Lower lobe of right lung (tissue), 2 donors: ENCODE results near the gene C4BPA. TPM values are rescaled to one million over a fixed set of nuclear protein-coding genes. Genes with fewer than 3 reads are reported as not detected.

Source experiments
- ATAC-seq, 2 donors: fragments of 200-7000 bp; cut with Tn5 transposase; one replicate each; pipeline ENCODE4 v1.9.1; 2020 to 2022; ENCODE audit warnings: mild to moderate bottlenecking in 2 of 2, moderate library complexity in 2 of 2
- DNase-seq: peaks from one replicate; pipeline ENCODE4 v3.0.0-alpha.2; 2020
- H3K27ac ChIP-seq: fragments of 200-600 bp; one replicate; pipeline ENCODE4 v1.8.0; 2022
- H3K27me3 ChIP-seq: fragments of 200-600 bp; one replicate; pipeline ENCODE4 v1.8.0; 2022; ENCODE audit warnings: low read depth
- H3K36me3 ChIP-seq: fragments of 200-600 bp; one replicate; pipeline ENCODE4 v1.8.0; 2022; ENCODE audit warnings: mild to moderate bottlenecking
- H3K4me1 ChIP-seq: fragments of 200-600 bp; one replicate; pipeline ENCODE4 v1.8.0; 2022
- H3K4me3 ChIP-seq: fragments of 200-600 bp; one replicate; pipeline ENCODE4 v1.8.0; 2022; ENCODE audit warnings: mild to moderate bottlenecking
- H3K9me3 ChIP-seq: fragments of 200-600 bp; one replicate; pipeline ENCODE4 v1.8.0; 2022
- CTCF ChIP-seq: fragments of 200-600 bp; IDR thresholded peaks from one replicate; pipeline ENCODE4 v1.8.0; 2022; ENCODE audit warnings: antibody characterized with exemption, mild to moderate bottlenecking
- intact Hi-C: fragments of 100-400 bp; cut with DNase I; formaldehyde crosslinking; loops from one replicate; pipeline ENCODE4 v1.11.0; 2022
- total RNA-seq: library from RNA; stranded (reverse); fragmentation: NEBNext Ultra II Directional; extraction: Animal tissue kit (Norgen Biotek cat#: 25700); gene quantifications from one replicate; pipeline ENCODE4 v1.2.1, GENCODE V29; 2021
- donor health status: DM: no; HTN: yes; CAD: no; lungs with severe emphysema.

C4BPA gene
- total RNA-seq, 1 donor from 2014 or later = 65.2 TPM

- no peak for ATAC-seq
- H3K27me3 ChIP-seq = no peaks in the 10 kb centered on the region
- H3K9me3 ChIP-seq = no peaks in the 10 kb centered on the region
- no peaks in the 10 kb centered on the region for H3K4me1 ChIP-seq
- H3K4me3 ChIP-seq = no peak overlapping the region
- TF ChIP-seq CTCF = no peak
- no peak overlapping the region for H3K27ac ChIP-seq
- no peaks in the 10 kb centered on the region for H3K36me3 ChIP-seq
- no peak for DNase-seq
- intact Hi-C loops = no loop called here
These were observed 2.3 kb upstream of the C4BPA start for GRCh38 chr1:207101720-207102119.

GRCh38 chr1:207102146-207102545 is 1.9 kb upstream of the C4BPA start:
- no peaks in the 10 kb centered on the region for H3K9me3 ChIP-seq
- ATAC-seq (no peak), DNase-seq (no peak)
- no peaks in the 10 kb centered on the region for H3K27me3 ChIP-seq
- no peak overlapping the region for H3K4me3 ChIP-seq
- TF ChIP-seq CTCF = no peak
- H3K4me1 ChIP-seq = no peaks in the 10 kb centered on the region
- intact Hi-C loops = no loop called here
- no peaks in the 10 kb centered on the region for H3K36me3 ChIP-seq
- no peak overlapping the region for H3K27ac ChIP-seq

GRCh38 chr1:207102659-207103058 is 1.4 kb upstream of the C4BPA start:
- Histone ChIP-seq H3K4me1 (no peaks in the 10 kb centered on the region), H3K9me3 (no peaks in the 10 kb centered on the region), H3K4me3 (no peak overlapping the region), H3K27me3 (no peaks in the 10 kb centered on the region), H3K36me3 (no peaks in the 10 kb centered on the region), H3K27ac (no peak overlapping the region)
- TF ChIP-seq CTCF = no peak
- DNase-seq (no peak), ATAC-seq (no peak)
- intact Hi-C loops = no loop called here

- intact Hi-C loops = no loop called here
- ATAC-seq = no peak
- no peaks in the 10 kb centered on the region for H3K27me3 ChIP-seq
These were observed 5.0 kb downstream of the C4BPA start for GRCh38 chr1:207109004-207109403.

GRCh38 chr1:207112616-207113296 is 8.7 kb downstream of the C4BPA start:
- H3K4me1 ChIP-seq = no peaks in the 10 kb centered on the region
- no peak overlapping the region for H3K27ac ChIP-seq
- DNase-seq = no peak
- no peak overlapping the region for H3K4me3 ChIP-seq
- intact Hi-C loops = no loop called here
- no peaks in the 10 kb centered on the region for H3K36me3 ChIP-seq
- ATAC-seq = no peak
- no peak for TF ChIP-seq CTCF
- H3K27me3 ChIP-seq = no peaks in the 10 kb centered on the region
- no peaks in the 10 kb centered on the region for H3K9me3 ChIP-seq

More at GRCh38 chr1:207109004-207109403, 5.0 kb downstream of the C4BPA start:
- H3K36me3 ChIP-seq = no peaks in the 10 kb centered on the region
- no peak for TF ChIP-seq CTCF
- H3K27ac ChIP-seq = no peak overlapping the region
- no peak for DNase-seq
- no peak overlapping the region for H3K4me3 ChIP-seq
- H3K9me3 ChIP-seq = no peaks in the 10 kb centered on the region
- H3K4me1 ChIP-seq = no peaks in the 10 kb centered on the region
